Kidney (tissue), 14 donors: Measurements from ENCODE around the gene LRRN2. TPM values are rescaled to one million over a fixed set of nuclear protein-coding genes. Genes with fewer than 3 reads are reported as not detected.

Experiments
- DNase-seq, 5 donors: peaks; one replicate each; pipeline ENCODE4 v3.0.0-alpha.2; 2013 to 2020
- FAIRE-seq: peaks from 2 replicates; lab custom pipeline; 2012; peaks lifted over from hg19 to GRCh38; lab: Jason Lieb, UNC
- H3K27ac ChIP-seq, 2 donors: one replicate each; pipeline ENCODE4 v1.7.0; 2013; ENCODE audit warnings: low read depth in 2 of 2, low read length in 2 of 2, inconsistent platforms in 1 of 2
- H3K27me3 ChIP-seq: one replicate; pipeline ENCODE4 v1.7.1; 2013; ENCODE audit warnings: low read length, inconsistent platforms; ENCODE audit not compliant: control insufficient read depth, insufficient read depth
- H3K36me3 ChIP-seq, 3 donors: one replicate each; pipeline versions ENCODE4 v1.7.0 to v1.7.1; 2013; ENCODE audit warnings: low read length in 3 of 3, control low read depth in 1 of 3, inconsistent platforms in 1 of 3; ENCODE audit not compliant: insufficient read depth in 3 of 3, control insufficient read depth in 2 of 3
- H3K4me1 ChIP-seq, 3 donors: one replicate each; pipeline versions ENCODE4 v1.7.0 to v1.7.1; 2013; ENCODE audit warnings: low read length in 3 of 3, inconsistent platforms in 1 of 3, low read depth in 1 of 3; ENCODE audit not compliant: control insufficient read depth in 2 of 3, insufficient read depth in 2 of 3
- H3K4me3 ChIP-seq, 3 donors: one replicate each; pipeline versions ENCODE4 v1.7.0 to v1.8.1; 2013; ENCODE audit warnings: low read length in 3 of 3, control low read depth in 1 of 3, inconsistent platforms in 1 of 3
- H3K9ac ChIP-seq, 3 donors: one replicate each; pipeline versions ENCODE4 v1.7.0 to v1.7.1; 2013; ENCODE audit warnings: low read length in 3 of 3, control low read depth in 1 of 3, inconsistent platforms in 1 of 3
- H3K9me3 ChIP-seq, 3 donors: one replicate each; pipeline versions ENCODE4 v1.7.0 to v1.7.1; 2013; ENCODE audit warnings: low read length in 3 of 3, control low read depth in 1 of 3, inconsistent platforms in 1 of 3; ENCODE audit not compliant: control insufficient read depth in 2 of 3, insufficient read depth in 1 of 3
- intact Hi-C: fragments of 100-400 bp; cut with DNase I; formaldehyde crosslinking; loops from one replicate; pipeline ENCODE4 v1.11.1; 2022
- polyA plus RNA-seq: library from polyadenylated mRNA; stranded (reverse); fragments of 350-450 nt; fragmentation: Illumina TruSeq; extraction: RNeasy Lipid Tissue Mini Kit (QIAGEN cat#74804); gene quantifications from one replicate; pipeline ENCODE4 v1.2.3, GENCODE V29; 2014; ENCODE audit warnings: low read depth, low replicate concordance; ENCODE audit not compliant: insufficient read depth
- total RNA-seq: library from RNA; stranded (reverse); fragmentation: NEBNext Ultra II Directional; extraction: Animal tissue kit (Norgen Biotek cat#: 25700); gene quantifications from one replicate; pipeline ENCODE4 v1.2.1, GENCODE V29; 2021
- TF ChIP-seq, protein P1 (sequence below): IDR thresholded peaks from 3 replicates; pipeline ENCODE4 v1.5.1; 2012; ENCODE audit warnings: mild to moderate bottlenecking, moderate library complexity, borderline replicate concordance; ENCODE audit not compliant: insufficient read depth; ENCODE audit errors: extremely low read depth
- donor health status: control.
- donor health status: control.
- donor health status: control.
- donor health status: control.
- donor health status: control.
- donor health status: DM: yes; HTN: yes; CAD: no.
- donor health status: Normal renal cell carcinoma (clear cell type).

Gene LRRN2
- total and polyA plus RNA-seq, 2 donors from 2014 or later, result 14.4 to 16.0 TPM

DNA sequence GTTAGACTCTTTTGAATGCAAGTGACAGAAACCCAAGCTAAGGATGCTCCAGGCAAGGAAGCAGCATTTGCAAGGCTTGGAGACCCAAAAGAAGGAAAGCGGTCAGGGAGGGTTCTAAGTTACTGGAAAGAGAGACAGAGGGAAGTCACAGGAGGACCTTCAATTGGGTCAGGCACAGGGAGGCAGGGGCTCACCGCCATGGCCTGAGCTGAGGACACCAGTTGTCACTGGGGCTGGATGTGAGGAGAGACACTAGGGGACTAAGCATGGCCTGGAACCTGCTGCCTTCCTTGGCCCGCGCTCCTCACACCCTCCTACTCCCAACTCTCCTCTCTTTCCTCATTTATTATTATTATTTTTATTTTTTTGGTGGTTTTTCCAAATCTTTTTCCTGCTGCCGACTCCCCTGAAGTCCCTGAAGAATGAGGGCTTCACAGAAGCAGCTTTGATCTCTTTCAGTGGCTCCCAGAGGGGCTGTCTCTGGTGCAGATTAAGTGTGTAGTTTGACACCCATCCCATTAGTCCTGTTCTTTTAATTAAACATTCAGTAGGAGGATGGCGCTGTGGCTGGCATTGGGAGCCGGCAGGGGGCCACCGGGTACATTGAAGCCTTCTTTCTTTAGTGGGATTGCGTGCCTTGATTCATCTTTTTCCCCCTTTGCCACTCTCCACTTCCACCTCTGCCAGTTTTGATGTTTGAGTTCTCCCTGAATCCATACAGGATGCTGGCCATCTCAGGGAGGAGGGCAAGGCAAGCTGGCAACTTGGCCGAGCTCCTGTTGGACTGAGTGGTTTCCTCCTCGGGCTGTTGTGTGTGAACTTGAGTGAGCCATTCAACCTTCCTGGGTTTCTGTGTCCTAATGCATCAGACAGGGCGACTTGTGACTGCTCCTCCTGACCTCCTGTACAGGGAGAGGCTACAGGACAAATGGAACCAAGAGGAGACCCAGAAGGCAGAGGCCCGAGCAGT is 110.0 kb downstream of the LRRN2 start:
- intact Hi-C loops, result no loop called here
- H3K27ac ChIP-seq, result no peak overlapping the region
- TF ChIP-seq, protein P1, sequence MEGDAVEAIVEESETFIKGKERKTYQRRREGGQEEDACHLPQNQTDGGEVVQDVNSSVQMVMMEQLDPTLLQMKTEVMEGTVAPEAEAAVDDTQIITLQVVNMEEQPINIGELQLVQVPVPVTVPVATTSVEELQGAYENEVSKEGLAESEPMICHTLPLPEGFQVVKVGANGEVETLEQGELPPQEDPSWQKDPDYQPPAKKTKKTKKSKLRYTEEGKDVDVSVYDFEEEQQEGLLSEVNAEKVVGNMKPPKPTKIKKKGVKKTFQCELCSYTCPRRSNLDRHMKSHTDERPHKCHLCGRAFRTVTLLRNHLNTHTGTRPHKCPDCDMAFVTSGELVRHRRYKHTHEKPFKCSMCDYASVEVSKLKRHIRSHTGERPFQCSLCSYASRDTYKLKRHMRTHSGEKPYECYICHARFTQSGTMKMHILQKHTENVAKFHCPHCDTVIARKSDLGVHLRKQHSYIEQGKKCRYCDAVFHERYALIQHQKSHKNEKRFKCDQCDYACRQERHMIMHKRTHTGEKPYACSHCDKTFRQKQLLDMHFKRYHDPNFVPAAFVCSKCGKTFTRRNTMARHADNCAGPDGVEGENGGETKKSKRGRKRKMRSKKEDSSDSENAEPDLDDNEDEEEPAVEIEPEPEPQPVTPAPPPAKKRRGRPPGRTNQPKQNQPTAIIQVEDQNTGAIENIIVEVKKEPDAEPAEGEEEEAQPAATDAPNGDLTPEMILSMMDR, result no peak
- H3K9ac ChIP-seq, result no peak overlapping the region
- no peak for DNase-seq
- H3K9me3 ChIP-seq, result no peaks in the 10 kb centered on the region
- no peaks in the 10 kb centered on the region for H3K4me1 ChIP-seq
- no peaks in the 10 kb centered on the region for H3K27me3 ChIP-seq
- no peak for FAIRE-seq
- no peak overlapping the region for H3K4me3 ChIP-seq
- H3K36me3 ChIP-seq, result no peaks in the 10 kb centered on the region

DNA sequence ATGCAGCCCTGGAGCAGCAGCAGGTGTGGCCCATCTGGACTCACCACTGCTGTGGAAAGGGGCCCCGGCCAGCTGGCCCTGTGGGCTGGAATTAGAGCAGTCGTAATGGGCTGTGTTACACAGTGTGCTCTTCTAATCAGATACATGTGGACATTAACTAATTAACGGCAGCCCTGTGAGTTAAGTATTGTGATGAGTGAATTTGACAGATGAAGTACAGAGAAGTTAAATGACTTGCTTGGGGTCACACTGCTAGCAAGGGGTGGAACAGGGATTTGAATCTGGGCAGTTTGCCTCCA is 110.7 kb downstream of the LRRN2 start:
- intact Hi-C loops, result no loop called here
- no peak for FAIRE-seq
- no peak overlapping the region for H3K27ac ChIP-seq
- no peaks in the 10 kb centered on the region for H3K27me3 ChIP-seq
- H3K4me1 ChIP-seq, result no peaks in the 10 kb centered on the region
- TF ChIP-seq, protein P1, result no peak
- no peak overlapping the region for H3K9ac ChIP-seq
- H3K36me3 ChIP-seq, result no peaks in the 10 kb centered on the region
- H3K9me3 ChIP-seq, result no peaks in the 10 kb centered on the region
- no peak overlapping the region for H3K4me3 ChIP-seq
- DNase-seq, result peak in 2 of 5 donors; percentile 33 to 56

DNA sequence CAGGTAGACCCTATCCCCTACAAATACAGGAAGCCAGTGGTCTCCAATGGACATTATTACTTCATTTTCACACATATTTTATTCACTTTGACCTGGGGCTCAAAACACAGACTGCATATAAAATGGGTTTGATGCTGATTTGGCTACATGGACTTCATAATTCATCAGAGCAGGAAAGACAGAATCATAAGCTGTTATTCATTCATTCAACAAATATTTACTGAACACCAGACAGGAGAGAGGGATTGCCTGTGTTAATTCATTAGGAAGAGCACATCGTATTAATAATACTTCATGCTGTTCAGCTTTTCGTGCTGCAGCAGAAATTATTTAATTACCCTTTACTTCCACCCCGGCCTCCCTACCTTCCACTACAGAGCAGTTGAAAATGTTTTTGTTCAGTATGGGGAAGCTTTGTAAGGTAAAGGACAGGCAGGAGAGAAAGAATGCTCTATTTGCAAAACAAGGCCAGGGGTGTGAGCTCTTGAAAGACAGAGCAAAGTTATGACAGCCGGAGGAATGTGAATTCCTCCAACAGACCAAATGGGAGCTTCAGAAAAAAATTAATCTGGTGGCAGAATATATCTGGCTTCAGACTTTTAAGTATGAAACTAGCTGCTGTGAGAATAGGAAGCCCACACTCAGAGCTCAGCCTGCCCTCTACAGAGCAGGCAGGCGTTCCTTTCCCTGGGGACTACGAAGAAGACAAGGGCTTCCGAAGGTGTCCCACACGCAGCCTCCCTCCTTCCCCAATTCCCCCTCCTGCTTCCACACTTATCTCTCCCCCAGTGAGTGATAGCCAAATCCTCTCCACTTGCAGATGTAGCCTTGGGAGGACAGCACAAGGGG is 111.3 kb downstream of the LRRN2 start:
- no peaks in the 10 kb centered on the region for H3K4me1 ChIP-seq
- intact Hi-C loops, result no loop called here
- no peaks in the 10 kb centered on the region for H3K36me3 ChIP-seq
- TF ChIP-seq, protein P1, result no peak
- no peak overlapping the region for H3K27ac ChIP-seq
- no peak for FAIRE-seq
- no peaks in the 10 kb centered on the region for H3K27me3 ChIP-seq
- H3K9ac ChIP-seq, result no peak overlapping the region
- H3K9me3 ChIP-seq, result no peaks in the 10 kb centered on the region
- no peak for DNase-seq
- no peak overlapping the region for H3K4me3 ChIP-seq
